HCT116 (cell line): ENCODE measurements around the gene OR4C13. TPM values are rescaled to one million over a fixed set of nuclear protein-coding genes. Genes with fewer than 3 reads are reported as not detected.
"Not testable (repeated sequence)": the region's sequence is repeated elsewhere in the genome, so short reads cannot be mapped to it uniquely, and the experiment has no call there.

ENCODE experiments used
- ATAC-seq: fragments of 200-7000 bp; cut with Tn5 transposase; 2 replicates; pipeline ENCODE4 v1.9.1; 2020; ENCODE audit warnings: mild to moderate bottlenecking, moderate library complexity
- Bru-seq: library from RNA; stranded (reverse); fragments of 400-500 nt; gene quantifications from one replicate; lab custom pipeline; 2021; lab: Mats Ljungman, UMichigan
- BruChase-seq, 2 experiments: library from RNA; stranded (reverse); fragments of 400-500 nt; gene quantifications; one replicate each; lab custom pipeline; 2021; lab: Mats Ljungman, UMichigan
- BruUV-seq: library from RNA; stranded (reverse); fragments of 400-500 nt; replicated peaks from 2 replicates; lab custom pipeline; 2021; lab: Mats Ljungman, UMichigan
- CTCF ChIA-PET: fragments of 300-600 bp; sonication (Branson Sonifier 250); formaldehyde crosslinking; loops from one replicate; lab custom pipeline; 2021; ENCODE audit warnings: antibody characterized with exemption; lab: Charles Lee
- POLR2A ChIA-PET: fragments of 300-600, 350-600 bp; sonication (Branson Sonifier 250); formaldehyde crosslinking; loops from one replicate; lab custom pipeline; 2021; ENCODE audit warnings: antibody characterized with exemption; lab: Charles Lee
- RAD21 ChIA-PET, 2 experiments: fragments of 300-600 bp; sonication (Branson Sonifier 250); formaldehyde crosslinking; loops; one replicate each; lab custom pipeline; 2023; ENCODE audit warnings: low total read pairs in 2 of 2; ENCODE audit not compliant: uncharacterized antibody in 2 of 2, unreplicated experiment in 2 of 2, low non-redundant PET in 1 of 2; lab: Charles Lee
- DNase-seq: peaks from one replicate; pipeline ENCODE4 v3.0.0-alpha.2; 2010; ENCODE audit warnings: low read depth, low spot score
- H2AFZ ChIP-seq: fragments of 200-600 bp; shearing (Covaris generic), sonication (generic); 2 replicates; pipeline ENCODE4 v1.6.1; 2017; ENCODE audit warnings: low read depth, mixed run types, mixed read lengths, antibody characterized with exemption, low read length; ENCODE audit not compliant: poor library complexity, severe bottlenecking
- H3K27ac ChIP-seq: 2 replicates; pipeline ENCODE4 v1.5.1; 2012; ENCODE audit warnings: low read depth, low read length
- H3K27me3 ChIP-seq: fragments of 200-600 bp; sonication (generic); 2 replicates; pipeline ENCODE4 v1.6.1; 2016; ENCODE audit warnings: mixed run types, low read length, mixed read lengths; ENCODE audit not compliant: insufficient read depth
- H3K36me3 ChIP-seq, 2 experiments: fragments of 200-500 bp in 1 of 2; fragments of 200-600 bp in 1 of 2; sonication (Bioruptor generic) in 1 of 2; sonication (generic) in 1 of 2; 2 replicates each; pipeline versions ENCODE4 v1.5.1 to v1.6.1; 2014 to 2016; ENCODE audit warnings: low read length in 2 of 2, inconsistent platforms in 1 of 2, mixed read lengths in 1 of 2, mixed run types in 1 of 2; ENCODE audit not compliant: insufficient read depth in 2 of 2, control insufficient read depth in 1 of 2
- H3K4me1 ChIP-seq, 2 experiments: fragments of 200-600 bp in 1 of 2; sonication (generic) in 1 of 2; 2 replicates each; pipeline versions ENCODE4 v1.5.1 to v1.6.1; 2012 to 2017; ENCODE audit warnings: low read length in 2 of 2, inconsistent platforms in 1 of 2, mild to moderate bottlenecking in 1 of 2, mixed read lengths in 1 of 2, mixed run types in 1 of 2, moderate library complexity in 1 of 2; ENCODE audit not compliant: insufficient read depth in 2 of 2, control insufficient read depth in 1 of 2
- H3K4me2 ChIP-seq: fragments of 200-600 bp; sonication (generic); 2 replicates; pipeline ENCODE4 v1.6.1; 2017; ENCODE audit warnings: mixed run types, low read length, mixed read lengths
- H3K4me3 ChIP-seq, 2 experiments: fragments of 200-600 bp in 1 of 2; sonication (generic) in 1 of 2; replicated peaks in 1 of 2; 2 replicates each; pipeline ENCODE4 v1.5.1; 2011 to 2016; ENCODE audit warnings: low read length in 2 of 2, control low read depth in 1 of 2, low read depth in 1 of 2, mild to moderate bottlenecking in 1 of 2, mixed read lengths in 1 of 2, mixed run types in 1 of 2
- H3K79me2 ChIP-seq: fragments of 200-600 bp; sonication (generic); 2 replicates; pipeline ENCODE4 v1.6.1; 2017; ENCODE audit warnings: mild to moderate bottlenecking, mixed run types, low read length, moderate library complexity, mixed read lengths; ENCODE audit not compliant: insufficient read depth
- H3K9ac ChIP-seq: fragments of 200-600 bp; sonication (generic); 2 replicates; pipeline ENCODE4 v1.6.1; 2016; ENCODE audit warnings: low read length, mixed read lengths
- H3K9me2 ChIP-seq: fragments of 200-600 bp; sonication (generic), shearing (Covaris generic); 2 replicates; pipeline ENCODE4 v1.6.1; 2017; ENCODE audit warnings: mixed run types, mild to moderate bottlenecking, moderate library complexity; ENCODE audit not compliant: insufficient read depth
- H3K9me3 ChIP-seq, 2 experiments: fragments of 200-500 bp in 1 of 2; fragments of 200-600 bp in 1 of 2; sonication (Bioruptor generic) in 1 of 2; sonication (generic) in 1 of 2; 2 replicates each; pipeline ENCODE4 v1.6.1; 2014 to 2017; ENCODE audit warnings: low read length in 2 of 2, mixed read lengths in 2 of 2, inconsistent platforms in 1 of 2, low read depth in 1 of 2, mild to moderate bottlenecking in 1 of 2, mixed run types in 1 of 2, moderate library complexity in 1 of 2; ENCODE audit not compliant: control insufficient read depth in 1 of 2, insufficient read depth in 1 of 2
- H4K20me1 ChIP-seq: fragments of 200-600 bp; sonication (generic), shearing (Covaris generic); 2 replicates; pipeline ENCODE4 v1.6.1; 2017; ENCODE audit warnings: mixed run types, mild to moderate bottlenecking, moderate library complexity; ENCODE audit not compliant: insufficient read depth
- ELF1 ChIP-seq: IDR thresholded peaks from 2 replicates; pipeline ENCODE4 v1.6.1; 2012; ENCODE audit warnings: low read depth, borderline replicate concordance
- EZH2 ChIP-seq: fragments of 200-600 bp; sonication (generic); IDR thresholded peaks from 2 replicates; pipeline ENCODE4 v1.6.1; 2017; ENCODE audit warnings: antibody characterized with exemption, mixed run types
- MAX ChIP-seq: IDR thresholded peaks from 2 replicates; pipeline ENCODE4 v1.6.1; 2012
- SP1 ChIP-seq: IDR thresholded peaks from 2 replicates; pipeline ENCODE4 v1.6.1; 2012; ENCODE audit warnings: low read depth
- YY1 ChIP-seq: IDR thresholded peaks from 2 replicates; pipeline ENCODE4 v1.6.1; 2011; ENCODE audit warnings: low read length, low read depth, moderate library complexity, mild to moderate bottlenecking; ENCODE audit not compliant: insufficient replicate concordance; ENCODE audit errors: extremely low read depth
- ZBTB33 ChIP-seq: IDR thresholded peaks from 2 replicates; pipeline ENCODE4 v1.6.1; 2011; ENCODE audit warnings: mild to moderate bottlenecking, low read length, moderate library complexity; ENCODE audit not compliant: insufficient replicate concordance; ENCODE audit errors: extremely low read depth
- ZNF274 ChIP-seq: fragments of 200-500 bp; sonication (Bioruptor generic); IDR thresholded peaks from 2 replicates; pipeline ENCODE4 v1.6.1; 2014; ENCODE audit warnings: mild to moderate bottlenecking, low read depth, low read length, inconsistent platforms
- intact Hi-C: fragments of 100-400 bp; cut with micrococcal nuclease; formaldehyde crosslinking; loops from 2 replicates; pipeline ENCODE4 v1.10.0; 2022
- long read RNA-seq: library from polyadenylated mRNA; unstranded; transcript quantifications from one replicate; pipeline ENCODE4 v2.0.0, GENCODE V29; 2021; ENCODE audit not compliant: unreplicated experiment
- polyA plus RNA-seq: library from polyadenylated mRNA; unstranded; fragments of >200 nt; gene quantifications from 2 replicates; pipeline ENCODE4 v1.2.1, GENCODE V29; 2012; ENCODE audit warnings: missing spikeins
- total RNA-seq: library from RNA; stranded (reverse); gene quantifications from one replicate; pipeline ENCODE4 v1.2.1, GENCODE V29; 2021; ENCODE audit not compliant: unreplicated experiment

Gene OR4C13
- total RNA-seq (not detected), Bru-seq, nascent RNA (not detected), BruChase-seq, experiment 1, labeled RNA remaining after a 6-hour chase (not detected), BruChase-seq, experiment 2, labeled RNA remaining after a 2-hour chase (not detected)
- polyA plus RNA-seq: not detected in 2 replicates
- long read RNA-seq: 0 reads

DNA sequence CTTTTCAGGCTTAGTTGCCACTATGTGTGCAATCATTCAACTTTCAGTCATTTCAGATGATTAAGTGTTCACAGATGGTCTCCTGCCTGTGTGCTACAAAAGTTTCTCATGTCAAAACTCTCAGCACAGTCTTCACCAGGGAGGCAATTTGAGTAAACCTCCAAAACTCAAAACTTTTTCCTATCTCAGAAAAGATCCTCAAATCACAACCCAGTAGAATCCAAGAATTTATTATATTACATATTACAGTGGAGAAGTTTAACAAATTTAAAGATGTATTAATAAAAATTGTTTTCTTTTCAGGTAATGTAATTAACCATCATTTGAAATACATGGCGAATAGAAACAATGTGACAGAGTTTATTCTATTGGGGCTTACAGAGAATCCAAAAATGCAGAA, at the start of gene OR4C13:
Gene OR4C13, plus strand, starts transcription at position 301 of the 400 bp plus-strand sequence. Its CDS starts 32 bp downstream, at position 333.
- Histone ChIP-seq H3K79me2 (no peaks in the 10 kb centered on the region), H4K20me1 (no peaks in the 10 kb centered on the region), H3K27ac (no peak within 1 kb of the TSS), H3K4me2 (no peak within 1 kb of the TSS), H2AFZ (no peak within 1 kb of the TSS), H3K4me1 (no peaks in the 10 kb centered on the region), H3K9ac (no peak within 1 kb of the TSS), H3K9me3 (no peaks in the 10 kb centered on the region; a peak in 1 of 4 replicates), H3K36me3 (no peaks in the 10 kb centered on the region), H3K4me3 (no peak within 1 kb of the TSS), H3K27me3 (no peaks in the 10 kb centered on the region), H3K9me2 (no peaks in the 10 kb centered on the region)
- ChIA-PET POLR2A (no interaction called here), RAD21 (no interaction called here), CTCF (no interaction called here)
- intact Hi-C loops: no loop called here
- no peak for DNase-seq
- no peak for ATAC-seq
- no TSS peak for BruUV-seq
- TF ChIP-seq MAX (no peak), ELF1 (no peak), ZBTB33 (no peak), SP1 (no peak), EZH2 (no peak), ZNF274 (no peak), YY1 (no peak)

GRCh38 chr11:49911516-49911915, 40.7 kb upstream of the OR4C13 start:
- CTCF ChIA-PET: not testable (repeated sequence)

GRCh38 chr11:49948701-49949100, 3.5 kb upstream of the OR4C13 start:
- DNase-seq, RAD21 ChIA-PET, POLR2A ChIA-PET, H3K4me3 ChIP-seq, H3K79me2 ChIP-seq, H3K9me2 ChIP-seq, ATAC-seq, H3K9ac ChIP-seq, CTCF ChIA-PET, H2AFZ ChIP-seq, H4K20me1 ChIP-seq, H3K27me3 ChIP-seq, H3K4me2 ChIP-seq, H3K27ac ChIP-seq, H3K4me1 ChIP-seq, BruUV-seq, H3K36me3 ChIP-seq, intact Hi-C loops, H3K9me3 ChIP-seq: not testable (repeated sequence)

More at GRCh38 chr11:49911516-49911915, 40.7 kb upstream of the OR4C13 start:
- H3K9me2 ChIP-seq, H3K9me3 ChIP-seq, DNase-seq, H3K4me1 ChIP-seq, BruUV-seq, H3K36me3 ChIP-seq, H2AFZ ChIP-seq, H4K20me1 ChIP-seq, ATAC-seq, H3K4me2 ChIP-seq, H3K4me3 ChIP-seq, H3K79me2 ChIP-seq, H3K27me3 ChIP-seq, H3K27ac ChIP-seq, intact Hi-C loops, POLR2A ChIA-PET, H3K9ac ChIP-seq, RAD21 ChIA-PET: not testable (repeated sequence)
